CD8-positive, alpha-beta memory T cell (primary cell): Measurements from ENCODE around the gene HIPK3. TPM values are rescaled to one million over a fixed set of nuclear protein-coding genes. Genes with fewer than 3 reads are reported as not detected.

Experiments used
- CTCF ChIA-PET: fragments of 350-600 bp; sonication (Branson Sonifier 250); formaldehyde crosslinking; loops from one replicate; lab custom pipeline; 2021; ENCODE audit warnings: antibody characterized with exemption; lab: Charles Lee
- POLR2A ChIA-PET: fragments of 350-600 bp; sonication (Branson Sonifier 250); formaldehyde crosslinking; loops from one replicate; lab custom pipeline; 2021; ENCODE audit warnings: antibody characterized with exemption; lab: Charles Lee
- DNase-seq, 5 donors: peaks; one replicate each; pipeline versions ENCODE4 v3.0.0 to v3.0.0-alpha.2; 2020 to 2022; ENCODE audit warnings: mixed read lengths in 1 of 5
- H3K27ac ChIP-seq: one replicate; pipeline ENCODE4 v1.7.0; 2013; ENCODE audit warnings: low read depth, mild to moderate bottlenecking, low read length, moderate library complexity
- H3K27me3 ChIP-seq: 2 replicates; pipeline ENCODE4 v1.7.0; 2013; ENCODE audit warnings: low read length, mild to moderate bottlenecking; ENCODE audit not compliant: insufficient read depth, poor library complexity, severe bottlenecking
- H3K36me3 ChIP-seq: 2 replicates; pipeline ENCODE4 v1.7.0; 2013; ENCODE audit warnings: mild to moderate bottlenecking, low read length, moderate library complexity; ENCODE audit not compliant: insufficient read depth
- H3K4me1 ChIP-seq: 2 replicates; pipeline ENCODE4 v1.7.0; 2013; ENCODE audit warnings: mild to moderate bottlenecking, low read length, moderate library complexity; ENCODE audit not compliant: insufficient read depth
- H3K4me3 ChIP-seq: 2 replicates; pipeline ENCODE4 v1.7.0; 2013; ENCODE audit warnings: mild to moderate bottlenecking, low read length
- H3K9me3 ChIP-seq: 2 replicates; pipeline ENCODE4 v1.7.0; 2013; ENCODE audit warnings: mild to moderate bottlenecking, low read length
- H3K27ac Mint-ChIP-seq, 8 donors: one replicate each; pipeline ENCODE4 v1.8.0; 2020 to 2021; ENCODE audit warnings: mixed read lengths in 8 of 8, mild to moderate bottlenecking in 6 of 8, inconsistent platforms in 3 of 8, moderate library complexity in 3 of 8
- H3K27me3 Mint-ChIP-seq, 2 donors: one replicate each; pipeline ENCODE4 v1.8.0; 2020 to 2021; ENCODE audit warnings: mixed read lengths in 2 of 2, mild to moderate bottlenecking in 1 of 2, moderate library complexity in 1 of 2
- H3K36me3 Mint-ChIP-seq, 3 donors: one replicate each; pipeline ENCODE4 v1.8.0; 2020 to 2021; ENCODE audit warnings: mixed read lengths in 3 of 3, inconsistent platforms in 1 of 3, mild to moderate bottlenecking in 1 of 3
- H3K4me1 Mint-ChIP-seq, 3 donors: one replicate each; pipeline ENCODE4 v1.8.0; 2020 to 2021; ENCODE audit warnings: mixed read lengths in 3 of 3, inconsistent platforms in 1 of 3, mild to moderate bottlenecking in 1 of 3
- H3K4me3 Mint-ChIP-seq, 7 donors: one replicate each; pipeline ENCODE4 v1.8.0; 2020 to 2021; ENCODE audit warnings: mixed read lengths in 7 of 7, mild to moderate bottlenecking in 6 of 7, moderate library complexity in 4 of 7, inconsistent platforms in 2 of 7
- H3K9me3 Mint-ChIP-seq, 5 donors: one replicate each; pipeline ENCODE4 v1.8.0; 2020 to 2022; ENCODE audit warnings: mixed read lengths in 5 of 5, mild to moderate bottlenecking in 3 of 5, moderate library complexity in 2 of 5, inconsistent platforms in 1 of 5
- polyA plus RNA-seq: library from polyadenylated mRNA; unstranded; fragments of 300-500 nt; fragmentation: Illumina TruSeq; gene quantifications from one replicate; pipeline ENCODE4 v1.2.3, GENCODE V29; 2021
- total RNA-seq, 2 experiments: library from RNA; stranded (reverse); gene quantifications; one replicate each; pipeline ENCODE4 v1.2.3, GENCODE V29; 2021

The HIPK3 gene
- total and polyA plus RNA-seq, 3 experiments from 2014 or later = 31.6 to 50.9 (median 49.2) TPM

- Histone ChIP-seq H3K9me3 (no peaks in the 10 kb centered on the region), H3K4me3 (no peak overlapping the region), H3K4me1 (no peaks in the 10 kb centered on the region), H3K27me3 (no peaks in the 10 kb centered on the region), H3K36me3 (no peaks in the 10 kb centered on the region), H3K27ac (no peak overlapping the region)
- no peak overlapping the region for H3K4me3 Mint-ChIP-seq
- peaks cover 0 to 11% (median 5%) of the 10 kb centered on the region in 3 donors for H3K36me3 Mint-ChIP-seq
- POLR2A ChIA-PET = no interaction called here
- CTCF ChIA-PET = no interaction called here
- H3K27me3 Mint-ChIP-seq = no peaks in the 10 kb centered on the region
- peak overlapping the region in 2 of 8 donors; percentile 12 to 31 for H3K27ac Mint-ChIP-seq
- H3K9me3 Mint-ChIP-seq = no peaks in the 10 kb centered on the region
- peaks cover 58 to 81% (median 74%) of the 10 kb centered on the region in 3 donors for H3K4me1 Mint-ChIP-seq
- DNase-seq = no peak
These were observed 54.5 kb downstream of the HIPK3 start for GRCh38 chr11:33311680-33312079.

DNA sequence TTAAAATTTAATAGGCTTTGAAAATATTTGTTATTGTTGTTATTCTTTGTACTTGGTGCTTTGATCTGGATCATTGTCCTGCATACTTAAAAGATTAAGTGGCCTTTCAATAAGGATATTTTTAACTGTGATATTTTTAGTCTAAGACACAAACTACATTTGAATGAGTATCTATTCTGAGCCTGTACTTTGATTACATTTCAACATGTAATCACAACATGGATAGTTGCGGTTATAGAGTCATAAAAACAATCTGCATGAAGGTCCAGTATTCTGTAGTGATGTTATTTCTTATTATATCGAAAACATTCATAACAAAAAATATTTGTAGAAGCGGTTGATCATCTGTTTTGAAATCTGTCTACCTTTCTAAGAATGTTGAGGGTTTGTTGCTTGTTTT is 58.6 kb downstream of the HIPK3 start:
- Mint-ChIP-seq H3K27me3 (no peaks in the 10 kb centered on the region), H3K9me3 (no peaks in the 10 kb centered on the region)

GRCh38 chr11:33317662-33318061 is 60.5 kb downstream of the HIPK3 start:
- Histone ChIP-seq H3K36me3 (no peaks in the 10 kb centered on the region), H3K27me3 (no peaks in the 10 kb centered on the region), H3K4me3 (no peak overlapping the region), H3K27ac (no peak overlapping the region), H3K9me3 (no peaks in the 10 kb centered on the region), H3K4me1 (peaks cover 5% of the 10 kb centered on the region)
- peaks cover 30 to 45% (median 31%) of the 10 kb centered on the region in 3 donors for H3K4me1 Mint-ChIP-seq
- no peak for DNase-seq
- no peak overlapping the region for H3K4me3 Mint-ChIP-seq
- CTCF ChIA-PET = no interaction called here
- peak overlapping the region in 3 of 8 donors; percentile 39 to 58 (median 44) for H3K27ac Mint-ChIP-seq
- POLR2A ChIA-PET = no interaction called here
- H3K36me3 Mint-ChIP-seq = peaks cover 0 to 3% (median 0%) of the 10 kb centered on the region in 3 donors
- no peaks in the 10 kb centered on the region for H3K9me3 Mint-ChIP-seq
- no peaks in the 10 kb centered on the region for H3K27me3 Mint-ChIP-seq

More for the DNA sequence above, 58.6 kb downstream of the HIPK3 start:
- CTCF ChIA-PET = no interaction called here
- Histone ChIP-seq H3K9me3 (no peaks in the 10 kb centered on the region), H3K27ac (no peak overlapping the region), H3K4me1 (peaks cover 5% of the 10 kb centered on the region), H3K4me3 (no peak overlapping the region), H3K27me3 (no peaks in the 10 kb centered on the region), H3K36me3 (no peaks in the 10 kb centered on the region)
- Mint-ChIP-seq H3K36me3 (peaks cover 0 to 7% (median 4%) of the 10 kb centered on the region in 3 donors), H3K4me3 (no peak overlapping the region), H3K4me1 (peaks cover 42 to 59% (median 49%) of the 10 kb centered on the region in 3 donors), H3K27ac (no peak overlapping the region)
- POLR2A ChIA-PET = no interaction called here
- DNase-seq = no peak

DNA sequence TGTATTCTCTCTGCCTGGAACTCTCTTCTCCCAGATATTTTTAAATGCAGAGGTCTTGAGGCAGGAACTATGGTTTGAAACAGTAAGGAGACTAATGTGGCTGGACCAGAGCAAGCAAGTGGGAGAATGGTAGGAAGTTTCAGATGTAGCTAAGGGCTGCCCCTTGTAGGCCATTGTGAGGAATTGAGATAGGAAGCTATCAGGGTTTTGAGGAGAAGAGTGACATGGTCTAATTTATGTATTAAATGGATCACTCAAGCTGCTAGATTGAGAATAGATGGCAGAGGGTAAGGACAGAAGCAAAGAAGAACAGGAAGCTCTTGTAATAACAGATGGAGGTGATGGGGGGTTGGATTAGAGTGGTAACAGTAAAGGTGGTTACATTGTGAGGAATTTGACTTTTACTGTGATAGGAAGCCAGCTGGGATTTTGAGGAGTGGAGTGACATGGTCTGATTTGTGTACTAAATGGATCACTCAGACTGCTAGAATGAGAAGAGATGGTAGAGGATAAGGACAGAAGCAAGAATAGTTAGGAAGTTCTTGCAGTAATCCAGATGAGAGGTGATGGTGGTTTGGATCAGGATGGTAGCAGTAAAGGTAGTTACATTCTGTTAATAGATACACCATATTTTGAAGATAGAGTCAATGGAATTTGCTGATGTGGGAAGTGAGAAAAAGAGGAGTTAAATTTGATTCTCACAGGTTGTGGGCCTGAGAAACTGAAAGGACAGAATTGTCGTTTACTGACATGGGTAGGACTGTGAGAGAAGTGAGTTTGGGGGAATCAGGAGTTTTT is 63.0 kb downstream of the HIPK3 start:
- POLR2A ChIA-PET = no interaction called here
- no peak for DNase-seq
- no peaks in the 10 kb centered on the region for H3K9me3 ChIP-seq
- no peaks in the 10 kb centered on the region for H3K27me3 Mint-ChIP-seq
- peaks cover 0 to 3% (median 0%) of the 10 kb centered on the region in 3 donors for H3K36me3 Mint-ChIP-seq
- H3K36me3 ChIP-seq = no peaks in the 10 kb centered on the region
- peaks cover 5% of the 10 kb centered on the region for H3K4me1 ChIP-seq
- H3K27ac Mint-ChIP-seq = no peak overlapping the region
- no peaks in the 10 kb centered on the region for H3K27me3 ChIP-seq
- CTCF ChIA-PET = interaction anchor here (1.0 to 2.0 kb wide), 2 partner anchors 9 to 154 kb away, joined by 4 to 7 read pairs; no protein-coding TSS in a partner anchor
- no peak overlapping the region for H3K4me3 Mint-ChIP-seq
- no peak overlapping the region for H3K4me3 ChIP-seq
- H3K4me1 Mint-ChIP-seq = peaks cover 36 to 49% (median 43%) of the 10 kb centered on the region in 3 donors
- no peaks in the 10 kb centered on the region for H3K9me3 Mint-ChIP-seq
- no peak overlapping the region for H3K27ac ChIP-seq

GRCh38 chr11:33320814-33321330 is 63.7 kb downstream of the HIPK3 start:
- ChIA-PET POLR2A (no interaction called here), CTCF (interaction anchor here (0.7 to 2.0 kb wide), 2 partner anchors 155 to 1914 kb away, joined by 3 to 7 read pairs; no protein-coding TSS in a partner anchor)

DNA sequence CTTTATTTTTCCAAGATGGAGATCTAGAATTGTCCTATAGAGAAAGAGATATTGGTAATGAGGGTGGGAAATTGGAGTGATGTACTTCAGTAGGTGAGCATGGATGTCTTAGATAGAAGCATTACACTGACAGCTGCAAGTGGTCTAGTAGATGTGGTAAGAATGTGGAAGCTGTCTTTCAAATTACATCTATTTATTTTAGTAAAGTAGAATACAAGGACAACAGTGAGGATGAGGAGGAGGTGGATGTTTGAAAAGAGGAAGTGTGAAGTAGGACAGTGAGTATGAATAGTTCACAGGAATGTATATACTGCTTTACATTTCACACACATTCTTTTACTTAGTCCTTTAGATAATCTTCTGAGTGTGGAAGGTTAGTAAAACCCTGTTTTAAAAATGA is 64.2 kb downstream of the HIPK3 start:
- H3K9me3 Mint-ChIP-seq = no peaks in the 10 kb centered on the region
- POLR2A ChIA-PET = no interaction called here
- no peaks in the 10 kb centered on the region for H3K27me3 ChIP-seq
- H3K27ac Mint-ChIP-seq = no peak overlapping the region
- no peak overlapping the region for H3K4me3 ChIP-seq
- no peak overlapping the region for H3K4me3 Mint-ChIP-seq
- CTCF ChIA-PET = interaction anchor here (0.7 kb wide), 1 partner anchor 1914 kb away, joined by 3 read pairs; no protein-coding TSS in a partner anchor
- no peaks in the 10 kb centered on the region for H3K36me3 ChIP-seq
- H3K36me3 Mint-ChIP-seq = no peaks in the 10 kb centered on the region
- peaks cover 34 to 51% (median 45%) of the 10 kb centered on the region in 3 donors for H3K4me1 Mint-ChIP-seq
- no peak overlapping the region for H3K27ac ChIP-seq
- H3K4me1 ChIP-seq = peaks cover 5% of the 10 kb centered on the region
- H3K27me3 Mint-ChIP-seq = no peaks in the 10 kb centered on the region
- H3K9me3 ChIP-seq = no peaks in the 10 kb centered on the region
- DNase-seq = no peak

More at GRCh38 chr11:33320814-33321330, 63.7 kb downstream of the HIPK3 start:
- Mint-ChIP-seq H3K4me3 (no peak overlapping the region), H3K36me3 (peaks cover 0 to under 1% (median 0%) of the 10 kb centered on the region in 3 donors), H3K4me1 (peaks cover 35 to 51% (median 45%) of the 10 kb centered on the region in 3 donors), H3K9me3 (no peaks in the 10 kb centered on the region), H3K27ac (no peak overlapping the region), H3K27me3 (no peaks in the 10 kb centered on the region)
- H3K9me3 ChIP-seq = no peaks in the 10 kb centered on the region
- DNase-seq = no peak
- H3K4me3 ChIP-seq = no peak overlapping the region
- no peaks in the 10 kb centered on the region for H3K36me3 ChIP-seq
- H3K4me1 ChIP-seq = peaks cover 5% of the 10 kb centered on the region
- H3K27me3 ChIP-seq = no peaks in the 10 kb centered on the region
- H3K27ac ChIP-seq = no peak overlapping the region

GRCh38 chr11:33323421-33323820 is 66.2 kb downstream of the HIPK3 start:
- H3K4me1 ChIP-seq = peaks cover 5% of the 10 kb centered on the region
- DNase-seq = no peak
- Mint-ChIP-seq H3K4me3 (no peak overlapping the region), H3K4me1 (peaks cover 35 to 58% (median 52%) of the 10 kb centered on the region in 3 donors), H3K36me3 (no peaks in the 10 kb centered on the region), H3K27me3 (no peaks in the 10 kb centered on the region), H3K9me3 (no peaks in the 10 kb centered on the region), H3K27ac (peak overlapping the region in 3 of 8 donors; percentile 0 to 39 (median 8))
- H3K4me3 ChIP-seq = no peak overlapping the region
- H3K9me3 ChIP-seq = no peaks in the 10 kb centered on the region
- ChIA-PET CTCF (no interaction called here), POLR2A (no interaction called here)
- no peak overlapping the region for H3K27ac ChIP-seq
- H3K27me3 ChIP-seq = no peaks in the 10 kb centered on the region
- no peaks in the 10 kb centered on the region for H3K36me3 ChIP-seq
